Panc1 (cell line): ENCODE results near the gene WDR20. TPM values are rescaled to one million over a fixed set of nuclear protein-coding genes. Genes with fewer than 3 reads are reported as not detected.
A peak's percentile ranks its signal among the peaks of the same experiment; 100 is the strongest.

Experiments
- ATAC-seq: fragments of 200-7000 bp; cut with Tn5 transposase; 2 replicates; pipeline ENCODE4 v1.9.1; 2020; ENCODE audit warnings: mild to moderate bottlenecking, moderate library complexity
- BruUV-seq: library from RNA; stranded (reverse); fragments of 400-500 nt; replicated peaks from 2 replicates; lab custom pipeline; 2021; lab: Mats Ljungman, UMichigan
- CTCF ChIA-PET: fragments of 300-600 bp; sonication (Branson Sonifier 250); formaldehyde crosslinking; loops from one replicate; lab custom pipeline; 2022; ENCODE audit warnings: antibody characterized with exemption; lab: Charles Lee
- POLR2A ChIA-PET: fragments of 300-600 bp; sonication (Branson Sonifier 250); formaldehyde crosslinking; loops from one replicate; lab custom pipeline; 2022; ENCODE audit warnings: antibody characterized with exemption; lab: Charles Lee
- DNase-seq: peaks from one replicate; pipeline ENCODE4 v3.0.0-alpha.2; 2010; ENCODE audit warnings: low read depth, low spot score
- H3K27ac ChIP-seq: 2 replicates; pipeline ENCODE4 v1.5.1; 2011; ENCODE audit warnings: mild to moderate bottlenecking, low read length, inconsistent platforms
- H3K27me3 ChIP-seq: fragments of 200-500 bp; sonication (Bioruptor generic); 2 replicates; pipeline ENCODE4 v1.6.0; 2014; ENCODE audit warnings: low read length, inconsistent platforms; ENCODE audit not compliant: control insufficient read depth, insufficient read depth
- H3K36me3 ChIP-seq: fragments of 200-500 bp; sonication (Bioruptor generic); 2 replicates; pipeline ENCODE4 v1.5.1; 2014; ENCODE audit warnings: inconsistent platforms, mild to moderate bottlenecking, low read length, moderate library complexity; ENCODE audit not compliant: control insufficient read depth, insufficient read depth
- H3K4me1 ChIP-seq: 2 replicates; pipeline ENCODE4 v1.5.1; 2011; ENCODE audit warnings: inconsistent platforms, mild to moderate bottlenecking, low read length, moderate library complexity; ENCODE audit not compliant: control insufficient read depth, insufficient read depth
- H3K4me3 ChIP-seq, 2 experiments: 2 replicates each; pipeline ENCODE4 v1.5.1; 2011 to 2012; ENCODE audit warnings: low read depth in 2 of 2, low read length in 2 of 2, mild to moderate bottlenecking in 2 of 2, inconsistent platforms in 1 of 2, moderate library complexity in 1 of 2
- H3K9me3 ChIP-seq: fragments of 200-500 bp; sonication (Bioruptor generic); 2 replicates; pipeline ENCODE4 v1.5.1; 2014; ENCODE audit warnings: low read depth, mild to moderate bottlenecking, inconsistent platforms, low read length, moderate library complexity; ENCODE audit not compliant: control insufficient read depth, insufficient read depth
- CTCF ChIP-seq: fragments of 450-650 bp; IDR thresholded peaks from 2 replicates; pipeline ENCODE4 v1.5.1; 2017; ENCODE audit warnings: mild to moderate bottlenecking
- POLR2AphosphoS5 ChIP-seq: IDR thresholded peaks from 2 replicates; pipeline ENCODE4 v1.6.1; 2012; ENCODE audit warnings: mild to moderate bottlenecking, low read depth, low read length, moderate library complexity
- SIN3A ChIP-seq: IDR thresholded peaks from 2 replicates; pipeline ENCODE4 v1.6.1; 2012; ENCODE audit warnings: low read depth, mild to moderate bottlenecking, low read length, moderate library complexity, borderline replicate concordance; ENCODE audit not compliant: insufficient read depth
- TCF7L2 ChIP-seq: IDR thresholded peaks from 2 replicates; pipeline ENCODE4 v1.6.1; 2011; ENCODE audit warnings: mild to moderate bottlenecking, low read depth, low read length, inconsistent platforms
- in situ Hi-C: cut with HindIII; loops from 2 replicates; pipeline ENCODE4 v1.10.0; 2016; ENCODE audit warnings: low sequenced_read_pairs, low pct_unique_long_range_greater_than_20kb
- intact Hi-C: fragments of 100-400 bp; cut with micrococcal nuclease; formaldehyde crosslinking; loops from one replicate; pipeline ENCODE4 v1.10.0; 2022; ENCODE audit not compliant: unreplicated experiment
- total RNA-seq: library from RNA; stranded (reverse); gene quantifications from one replicate; pipeline ENCODE4 v1.2.1, GENCODE V29; 2021; ENCODE audit not compliant: unreplicated experiment
- TF ChIP-seq, protein P1 (sequence below), 2 experiments: IDR thresholded peaks; 2 replicates each; pipeline ENCODE4 v1.6.1; 2011 to 2012; ENCODE audit warnings: low read depth in 2 of 2, control low read depth in 1 of 2, low read length in 1 of 2, mild to moderate bottlenecking in 1 of 2, moderate library complexity in 1 of 2; ENCODE audit not compliant: insufficient read depth in 1 of 2

Gene WDR20
- total RNA-seq, 1 experiment from 2014 or later: 20.2 TPM

DNA sequence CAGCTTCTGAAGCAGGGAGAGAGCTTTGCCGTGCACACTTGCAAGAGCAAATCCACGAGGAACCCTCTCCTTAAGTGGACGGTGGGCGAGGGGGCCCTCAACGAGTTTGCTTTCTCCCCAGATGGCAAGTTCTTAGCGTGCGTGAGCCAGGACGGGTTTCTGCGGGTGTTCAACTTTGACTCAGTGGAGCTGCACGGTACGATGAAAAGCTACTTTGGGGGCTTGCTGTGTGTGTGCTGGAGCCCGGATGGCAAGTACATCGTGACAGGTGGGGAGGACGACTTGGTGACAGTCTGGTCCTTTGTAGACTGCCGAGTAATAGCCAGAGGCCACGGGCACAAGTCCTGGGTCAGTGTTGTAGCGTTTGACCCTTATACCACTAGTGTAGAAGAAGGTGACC, 69.0 kb downstream of the WDR20 start:
- POLR2A ChIA-PET: no interaction called here
- intact Hi-C loops: no loop called here
- ATAC-seq: no peak
- no peak overlapping the region for H3K27ac ChIP-seq
- BruUV-seq: no TSS peak
- peaks cover 2% of the 10 kb centered on the region; the same call in 1 of the 2 replicates for H3K36me3 ChIP-seq
- no peaks in the 10 kb centered on the region for H3K4me1 ChIP-seq
- no peak for TF ChIP-seq SIN3A
- no peak for TF ChIP-seq TCF7L2
- TF ChIP-seq, protein P1, sequence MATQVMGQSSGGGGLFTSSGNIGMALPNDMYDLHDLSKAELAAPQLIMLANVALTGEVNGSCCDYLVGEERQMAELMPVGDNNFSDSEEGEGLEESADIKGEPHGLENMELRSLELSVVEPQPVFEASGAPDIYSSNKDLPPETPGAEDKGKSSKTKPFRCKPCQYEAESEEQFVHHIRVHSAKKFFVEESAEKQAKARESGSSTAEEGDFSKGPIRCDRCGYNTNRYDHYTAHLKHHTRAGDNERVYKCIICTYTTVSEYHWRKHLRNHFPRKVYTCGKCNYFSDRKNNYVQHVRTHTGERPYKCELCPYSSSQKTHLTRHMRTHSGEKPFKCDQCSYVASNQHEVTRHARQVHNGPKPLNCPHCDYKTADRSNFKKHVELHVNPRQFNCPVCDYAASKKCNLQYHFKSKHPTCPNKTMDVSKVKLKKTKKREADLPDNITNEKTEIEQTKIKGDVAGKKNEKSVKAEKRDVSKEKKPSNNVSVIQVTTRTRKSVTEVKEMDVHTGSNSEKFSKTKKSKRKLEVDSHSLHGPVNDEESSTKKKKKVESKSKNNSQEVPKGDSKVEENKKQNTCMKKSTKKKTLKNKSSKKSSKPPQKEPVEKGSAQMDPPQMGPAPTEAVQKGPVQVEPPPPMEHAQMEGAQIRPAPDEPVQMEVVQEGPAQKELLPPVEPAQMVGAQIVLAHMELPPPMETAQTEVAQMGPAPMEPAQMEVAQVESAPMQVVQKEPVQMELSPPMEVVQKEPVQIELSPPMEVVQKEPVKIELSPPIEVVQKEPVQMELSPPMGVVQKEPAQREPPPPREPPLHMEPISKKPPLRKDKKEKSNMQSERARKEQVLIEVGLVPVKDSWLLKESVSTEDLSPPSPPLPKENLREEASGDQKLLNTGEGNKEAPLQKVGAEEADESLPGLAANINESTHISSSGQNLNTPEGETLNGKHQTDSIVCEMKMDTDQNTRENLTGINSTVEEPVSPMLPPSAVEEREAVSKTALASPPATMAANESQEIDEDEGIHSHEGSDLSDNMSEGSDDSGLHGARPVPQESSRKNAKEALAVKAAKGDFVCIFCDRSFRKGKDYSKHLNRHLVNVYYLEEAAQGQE (IDR thresholded peaks at IDR 0.05; ENCODE audit: insufficient read depth in 1 of 2, low read depth in 2 of 2, low read length in 1 of 2): no peak
- TF ChIP-seq POLR2AphosphoS5: no peak
- TF ChIP-seq CTCF: no peak
- DNase-seq: no peak
- no peaks in the 10 kb centered on the region for H3K27me3 ChIP-seq
- CTCF ChIA-PET: no interaction called here
- in situ Hi-C loops: loop anchor here (25.0 kb wide), 1 partner anchor 104 kb away; the partner anchor contains the start of genes MOK and ZNF839
- no peaks in the 10 kb centered on the region for H3K9me3 ChIP-seq
- H3K4me3 ChIP-seq: no peak overlapping the region

GRCh38 chr14:102209224-102209966, 69.7 kb downstream of the WDR20 start:
- CTCF ChIA-PET: no interaction called here
- no peak for TF ChIP-seq SIN3A
- no peak for TF ChIP-seq CTCF
- TF ChIP-seq, protein P1 (IDR thresholded peaks at IDR 0.05; ENCODE audit: insufficient read depth in 1 of 2, low read depth in 2 of 2, low read length in 1 of 2): no peak
- no peak for TF ChIP-seq TCF7L2
- TF ChIP-seq POLR2AphosphoS5: no peak
- peak; percentile 74 for ATAC-seq
- Histone ChIP-seq H3K9me3 (no peaks in the 10 kb centered on the region), H3K4me3 (no peak overlapping the region), H3K27ac (no peak overlapping the region), H3K27me3 (no peaks in the 10 kb centered on the region), H3K36me3 (peaks cover 2% of the 10 kb centered on the region; the same call in 1 of the 2 replicates), H3K4me1 (no peaks in the 10 kb centered on the region)
- DNase-seq: no peak
- BruUV-seq: no TSS peak
- intact Hi-C loops (no loop called here), in situ Hi-C loops (loop anchor here (25.0 kb wide), 1 partner anchor 103 kb away; the partner anchor contains the start of genes MOK and ZNF839)
- POLR2A ChIA-PET: no interaction called here
